Stomach (tissue), 9 donors: ENCODE measurements around the gene PPRC1. TPM values are rescaled to one million over a fixed set of nuclear protein-coding genes. Genes with fewer than 3 reads are reported as not detected.

Source experiments
- DNase-seq, 2 donors: peaks; one replicate each; pipeline versions ENCODE4 v3.0.0 to v3.0.0-alpha.2; 2013 to 2019
- H3K27ac ChIP-seq, 5 donors: fragments of 200-600 bp in 4 of 5; sonication (generic) in 4 of 5; one replicate each; pipeline ENCODE4 v1.5.1; 2013 to 2019; ENCODE audit warnings: mild to moderate bottlenecking in 1 of 5, moderate library complexity in 1 of 5
- H3K27me3 ChIP-seq, 3 donors: fragments of 200-600 bp; sonication (generic); one replicate each; pipeline ENCODE4 v1.5.1; 2017 to 2019; ENCODE audit warnings: mixed run types in 1 of 3
- H3K36me3 ChIP-seq, 4 donors: fragments of 200-600 bp; sonication (generic); 1 replicate in 3 of 4; 2 replicates in 1 of 4; pipeline ENCODE4 v1.5.1; 2016 to 2019
- H3K4me1 ChIP-seq, 4 donors: fragments of 200-600 bp; sonication (generic); one replicate each; pipeline ENCODE4 v1.5.1; 2016 to 2019
- H3K4me3 ChIP-seq, 4 donors: fragments of 200-600 bp; sonication (generic) in 3 of 4; one replicate each; pipeline ENCODE4 v1.5.1; 2016 to 2019; ENCODE audit warnings: mild to moderate bottlenecking in 1 of 4
- H3K9me3 ChIP-seq, 4 donors: fragments of 200-600 bp; sonication (generic); one replicate each; pipeline ENCODE4 v1.5.1; 2016 to 2019
- EP300 ChIP-seq: sonication (generic); formaldehyde crosslinking; IDR thresholded peaks from one replicate; pipeline ENCODE4 v1.6.1; 2017; ENCODE audit warnings: antibody characterized with exemption
- POLR2A ChIP-seq, 4 donors: fragments of 450-650 bp; IDR thresholded peaks; one replicate each; pipeline ENCODE4 v1.6.1; 2016; ENCODE audit warnings: antibody characterized with exemption in 4 of 4, control low read depth in 2 of 4, mild to moderate bottlenecking in 1 of 4, moderate library complexity in 1 of 4
- POLR2AphosphoS5 ChIP-seq, 3 donors: sonication (generic); formaldehyde crosslinking; IDR thresholded peaks; one replicate each; pipeline ENCODE4 v1.6.1; 2016; ENCODE audit warnings: antibody characterized with exemption in 3 of 3
- WGBS, 5 donors: extraction: QIAGEN DNeasy Blood & Tissue Kit in 3 of 5; methylation state at CpG; one replicate each; pipeline versions ENCODE4 v1.1.5 to v1.1.7; 2013 to 2018; 5-methylcytosine and 5-hydroxymethylcytosine counted together
- intact Hi-C: fragments of 100-400 bp; cut with DNase I; formaldehyde crosslinking; loops from one replicate; pipeline ENCODE4 v1.15.1; 2023; ENCODE audit warnings: low total_unique reads
- polyA plus RNA-seq, 3 donors: library from polyadenylated mRNA; stranded (reverse); fragments of 200-250 nt; gene quantifications; one replicate each; pipeline ENCODE4 v1.2.3, GENCODE V29; 2013
- total RNA-seq, 5 donors: library from RNA; depleted of rRNA; stranded (reverse); fragments of >200 nt; gene quantifications; one replicate each; pipeline versions ENCODE4 v1.1.0 to v1.2.3, GENCODE V29; 2014 to 2016
- TF ChIP-seq, protein P1 (sequence below), 7 experiments: fragments of 450-650 bp in 4 of 7; fragments of 200-600 bp in 3 of 7; sonication (generic) in 3 of 7; IDR thresholded peaks; one replicate each; pipeline ENCODE4 v1.5.1; 2016 to 2019; ENCODE audit warnings: antibody characterized with exemption in 7 of 7, control low read depth in 2 of 7, mild to moderate bottlenecking in 1 of 7
- donor health status: healthy with polysubstance abuse.
- donor health status: Bipolar disorder and iron deficiency.
- donor health status: healthy.

The PPRC1 gene
- total and polyA plus RNA-seq, 8 donors = 10.4 to 37.3 (median 14.9) TPM

DNA sequence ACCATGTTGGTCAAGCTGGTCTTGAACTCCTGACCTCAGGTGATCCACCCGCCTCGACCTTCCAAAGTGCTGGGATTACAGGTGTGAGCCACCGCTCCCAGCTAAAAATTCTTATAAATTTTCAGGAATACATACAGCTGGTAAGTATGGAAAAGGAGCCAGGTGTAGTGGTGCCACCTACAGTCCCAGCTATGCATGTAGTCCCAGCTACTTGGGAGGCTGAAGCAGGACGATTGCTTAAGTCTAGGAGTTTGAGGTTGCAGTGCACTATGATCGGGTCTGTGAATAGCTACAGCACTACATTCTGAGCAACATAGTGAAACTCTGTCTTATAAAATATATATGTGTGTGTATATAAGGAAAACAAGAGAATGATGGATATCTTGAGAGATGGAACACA, 31.7 kb upstream of the PPRC1 start:
- Histone ChIP-seq H3K9me3 (no peaks in the 10 kb centered on the region), H3K36me3 (peaks cover 0 to 13% (median 2%) of the 10 kb centered on the region in 4 donors), H3K27ac (no peak overlapping the region), H3K4me3 (no peak overlapping the region), H3K27me3 (no peaks in the 10 kb centered on the region), H3K4me1 (no peaks in the 10 kb centered on the region)
- no peak for DNase-seq
- TF ChIP-seq POLR2A (IDR thresholded peaks at IDR 0.05) = no peak
- 77 to 92% (median 82%) methylated on average over 5 of the region's 5 CpGs for WGBS, 5 donors
- intact Hi-C loops = no loop called here

DNA sequence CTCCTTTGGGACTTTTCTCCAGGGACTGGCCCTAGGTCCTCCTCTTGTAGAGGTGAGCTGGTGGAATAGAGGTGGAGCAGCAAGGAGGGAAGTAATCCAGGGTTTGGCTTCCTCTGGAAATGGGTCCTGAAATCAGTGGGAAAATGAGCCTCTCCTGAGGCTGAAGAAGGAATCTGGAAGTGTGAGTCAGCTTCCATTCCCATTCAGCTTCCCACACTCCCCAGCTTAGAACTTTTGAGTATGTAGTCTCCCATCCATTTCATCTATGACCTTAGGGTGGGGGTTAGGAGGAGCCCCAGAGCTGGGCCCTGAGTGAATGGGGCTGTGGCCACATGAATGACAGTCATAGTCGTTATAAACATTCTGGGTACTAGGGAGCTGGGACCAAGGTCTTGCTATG, 30.4 kb upstream of the PPRC1 start:
- TF ChIP-seq, protein P1, sequence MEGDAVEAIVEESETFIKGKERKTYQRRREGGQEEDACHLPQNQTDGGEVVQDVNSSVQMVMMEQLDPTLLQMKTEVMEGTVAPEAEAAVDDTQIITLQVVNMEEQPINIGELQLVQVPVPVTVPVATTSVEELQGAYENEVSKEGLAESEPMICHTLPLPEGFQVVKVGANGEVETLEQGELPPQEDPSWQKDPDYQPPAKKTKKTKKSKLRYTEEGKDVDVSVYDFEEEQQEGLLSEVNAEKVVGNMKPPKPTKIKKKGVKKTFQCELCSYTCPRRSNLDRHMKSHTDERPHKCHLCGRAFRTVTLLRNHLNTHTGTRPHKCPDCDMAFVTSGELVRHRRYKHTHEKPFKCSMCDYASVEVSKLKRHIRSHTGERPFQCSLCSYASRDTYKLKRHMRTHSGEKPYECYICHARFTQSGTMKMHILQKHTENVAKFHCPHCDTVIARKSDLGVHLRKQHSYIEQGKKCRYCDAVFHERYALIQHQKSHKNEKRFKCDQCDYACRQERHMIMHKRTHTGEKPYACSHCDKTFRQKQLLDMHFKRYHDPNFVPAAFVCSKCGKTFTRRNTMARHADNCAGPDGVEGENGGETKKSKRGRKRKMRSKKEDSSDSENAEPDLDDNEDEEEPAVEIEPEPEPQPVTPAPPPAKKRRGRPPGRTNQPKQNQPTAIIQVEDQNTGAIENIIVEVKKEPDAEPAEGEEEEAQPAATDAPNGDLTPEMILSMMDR (IDR thresholded peaks at IDR 0.05) = no peak
- TF ChIP-seq EP300 = no peak
- no peak for TF ChIP-seq POLR2A (IDR thresholded peaks at IDR 0.05)
- TF ChIP-seq POLR2AphosphoS5 (IDR thresholded peaks at IDR 0.05) = no peak
- H3K9me3 ChIP-seq = no peaks in the 10 kb centered on the region
- no peak overlapping the region for H3K4me3 ChIP-seq
- H3K36me3 ChIP-seq = peaks cover 1 to 24% (median 12%) of the 10 kb centered on the region in 4 donors
- DNase-seq = no peak
- intact Hi-C loops = no loop called here
- 65 to 85% (median 77%) methylated on average over 1 of the region's 1 CpG; no CpG with 5 or more reads in 1 of the 5 donors for WGBS, 5 donors
- H3K27me3 ChIP-seq = no peaks in the 10 kb centered on the region
- H3K4me1 ChIP-seq = no peaks in the 10 kb centered on the region
- H3K27ac ChIP-seq = no peak overlapping the region

DNA sequence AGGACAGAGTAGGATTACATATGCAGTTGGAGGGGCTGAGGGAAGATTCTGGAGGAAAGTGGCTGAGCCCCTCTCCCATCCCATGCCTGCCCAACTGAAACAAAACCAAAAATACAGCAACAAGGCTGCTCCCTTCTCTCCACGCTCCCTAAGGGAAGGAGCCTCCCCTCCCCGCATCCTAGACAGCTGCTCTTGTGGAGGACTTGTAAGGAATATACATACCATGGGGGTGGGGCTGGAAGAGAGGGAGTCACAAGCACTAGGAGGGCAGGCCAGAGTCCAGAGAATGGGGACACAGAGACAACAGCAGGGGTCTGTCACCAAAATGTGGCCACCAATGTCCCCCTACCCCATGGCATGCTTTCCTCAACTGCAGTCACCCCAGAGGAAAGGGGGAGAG, 25.8 kb upstream of the PPRC1 start:
- Histone ChIP-seq H3K4me1 (peaks cover 0 to 4% (median under 1%) of the 10 kb centered on the region in 4 donors), H3K27me3 (no peaks in the 10 kb centered on the region), H3K36me3 (peaks cover 46 to 62% (median 54%) of the 10 kb centered on the region in 4 donors), H3K9me3 (no peaks in the 10 kb centered on the region), H3K4me3 (no peak overlapping the region), H3K27ac (no peak overlapping the region)
- intact Hi-C loops = no loop called here
- WGBS, 5 donors = 71 to 90% (median 86%) methylated on average over 2 of the region's 2 CpGs
- no peak for TF ChIP-seq EP300
- TF ChIP-seq, protein P1 (IDR thresholded peaks at IDR 0.05) = no peak
- TF ChIP-seq POLR2A (IDR thresholded peaks at IDR 0.05) = no peak
- no peak for TF ChIP-seq POLR2AphosphoS5 (IDR thresholded peaks at IDR 0.05)
- DNase-seq = no peak

DNA sequence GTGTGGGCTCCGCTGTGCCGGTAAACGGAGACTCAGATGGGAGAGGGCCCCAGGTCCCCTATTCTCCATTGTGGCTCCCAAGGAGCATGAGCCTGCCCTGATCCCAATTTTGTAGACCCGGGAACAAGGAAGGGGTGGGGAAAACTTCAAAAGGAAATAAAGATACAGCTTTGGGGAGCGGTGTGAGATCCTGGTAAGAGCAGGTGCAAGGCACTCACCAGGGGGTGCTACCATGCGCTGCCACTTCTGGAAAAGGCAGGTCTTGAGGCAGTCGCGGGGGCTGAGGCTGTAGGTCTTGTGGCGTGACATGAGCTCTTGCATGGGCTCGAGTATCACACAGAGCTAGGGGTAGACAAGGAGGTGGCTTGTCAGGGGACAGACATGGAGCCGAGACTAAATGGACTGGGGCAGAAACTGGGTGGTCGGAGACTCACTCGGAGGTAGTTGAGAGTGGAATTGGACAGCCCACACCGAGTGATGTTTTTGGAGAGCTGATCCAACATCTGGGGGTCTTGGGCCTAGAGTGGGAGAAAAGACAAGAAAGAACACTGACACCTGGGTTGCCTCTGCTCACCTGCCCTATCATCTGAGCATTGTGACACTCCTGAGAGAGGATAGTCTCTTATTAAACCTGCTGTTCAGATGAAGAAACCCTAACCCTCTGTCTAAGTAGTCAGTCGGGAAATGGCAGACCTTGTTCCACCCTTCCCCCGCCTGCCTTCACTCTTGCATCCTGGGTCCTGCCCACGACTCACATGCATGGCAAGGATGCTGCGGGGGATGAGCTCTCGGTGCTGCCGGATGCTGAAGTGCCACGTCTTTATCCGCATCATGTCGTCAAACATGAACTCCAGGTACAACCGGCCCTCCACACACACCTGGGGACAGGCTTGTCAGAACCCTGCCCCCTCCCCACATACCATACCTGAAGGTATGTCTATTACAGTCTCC, 23.4 kb upstream of the PPRC1 start:
- no peak for TF ChIP-seq POLR2A (IDR thresholded peaks at IDR 0.05)
- TF ChIP-seq POLR2AphosphoS5 (IDR thresholded peaks at IDR 0.05) = no peak
- TF ChIP-seq EP300 = no peak
- TF ChIP-seq, protein P1 (IDR thresholded peaks at IDR 0.05) = no peak
- H3K36me3 ChIP-seq = peaks cover 46 to 62% (median 54%) of the 10 kb centered on the region in 4 donors
- intact Hi-C loops = no loop called here
- no peak for DNase-seq
- H3K4me3 ChIP-seq = no peak overlapping the region
- 87 to 93% (median 92%) methylated on average over 24 of the region's 24 CpGs for WGBS, 5 donors
- no peaks in the 10 kb centered on the region for H3K9me3 ChIP-seq
- H3K27me3 ChIP-seq = no peaks in the 10 kb centered on the region
- H3K27ac ChIP-seq = no peak overlapping the region
- H3K4me1 ChIP-seq = peaks cover 20 to 28% (median 25%) of the 10 kb centered on the region in 4 donors
